Fibroblast of mammary gland (primary cell): ENCODE data around the gene DAZL.

Source experiments
- DNase-seq: peaks from one replicate; pipeline ENCODE4 v3.0.0-alpha.2; 2010; ENCODE audit warnings: low read depth
- H3K4me3 ChIP-seq: 2 replicates; pipeline ENCODE4 v1.5.1; 2011; ENCODE audit warnings: low read depth, mild to moderate bottlenecking, low read length, moderate library complexity; ENCODE audit not compliant: control insufficient read depth
- TF ChIP-seq, protein P1 (sequence below): conservative IDR thresholded peaks from 2 replicates; pipeline ENCODE4 v1.5.1; 2011; ENCODE audit warnings: low read depth, low read length, inconsistent platforms; ENCODE audit not compliant: control insufficient read depth, insufficient read depth

DAZL gene

DNA sequence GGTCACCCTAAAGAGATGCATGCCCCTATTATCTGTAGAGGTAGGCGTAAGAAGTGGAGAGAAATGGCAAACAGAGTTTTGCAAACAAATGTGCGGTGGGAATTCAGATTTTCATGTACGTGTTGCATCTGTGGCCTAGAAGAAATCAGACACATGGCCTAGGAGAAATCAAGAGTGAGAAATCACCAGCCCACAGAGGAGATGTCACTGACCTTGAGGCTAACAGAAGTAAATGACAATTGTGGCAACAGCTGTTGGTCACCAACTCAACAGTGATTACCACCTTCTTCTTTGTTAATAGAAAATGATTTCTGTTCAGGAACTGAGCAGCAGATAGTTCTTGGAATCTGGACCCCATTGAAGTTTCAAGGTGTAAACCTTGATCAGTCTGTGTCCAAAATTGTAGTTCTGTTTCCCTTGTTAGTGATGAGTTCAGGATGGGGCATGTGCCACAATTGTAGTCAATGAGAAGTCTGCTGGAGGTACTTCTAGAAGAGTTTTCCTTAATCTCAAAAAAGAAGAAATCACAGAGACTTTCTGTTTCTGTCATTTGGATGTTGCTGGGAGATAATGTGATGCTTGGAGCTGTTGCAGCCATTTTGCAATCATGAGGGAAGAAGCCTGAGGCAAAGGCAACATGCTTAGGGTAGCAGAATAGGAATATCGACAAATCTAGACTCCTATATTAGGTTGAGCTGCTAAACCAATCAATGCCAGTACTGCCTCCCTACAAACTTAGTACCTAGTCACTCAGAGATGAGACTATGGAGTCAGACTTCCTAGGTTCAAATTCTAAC, 57.5 kb downstream of the DAZL start:
- TF ChIP-seq, protein P1, sequence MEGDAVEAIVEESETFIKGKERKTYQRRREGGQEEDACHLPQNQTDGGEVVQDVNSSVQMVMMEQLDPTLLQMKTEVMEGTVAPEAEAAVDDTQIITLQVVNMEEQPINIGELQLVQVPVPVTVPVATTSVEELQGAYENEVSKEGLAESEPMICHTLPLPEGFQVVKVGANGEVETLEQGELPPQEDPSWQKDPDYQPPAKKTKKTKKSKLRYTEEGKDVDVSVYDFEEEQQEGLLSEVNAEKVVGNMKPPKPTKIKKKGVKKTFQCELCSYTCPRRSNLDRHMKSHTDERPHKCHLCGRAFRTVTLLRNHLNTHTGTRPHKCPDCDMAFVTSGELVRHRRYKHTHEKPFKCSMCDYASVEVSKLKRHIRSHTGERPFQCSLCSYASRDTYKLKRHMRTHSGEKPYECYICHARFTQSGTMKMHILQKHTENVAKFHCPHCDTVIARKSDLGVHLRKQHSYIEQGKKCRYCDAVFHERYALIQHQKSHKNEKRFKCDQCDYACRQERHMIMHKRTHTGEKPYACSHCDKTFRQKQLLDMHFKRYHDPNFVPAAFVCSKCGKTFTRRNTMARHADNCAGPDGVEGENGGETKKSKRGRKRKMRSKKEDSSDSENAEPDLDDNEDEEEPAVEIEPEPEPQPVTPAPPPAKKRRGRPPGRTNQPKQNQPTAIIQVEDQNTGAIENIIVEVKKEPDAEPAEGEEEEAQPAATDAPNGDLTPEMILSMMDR = no peak
- DNase-seq = no peak
- H3K4me3 ChIP-seq = no peak overlapping the region

DNA sequence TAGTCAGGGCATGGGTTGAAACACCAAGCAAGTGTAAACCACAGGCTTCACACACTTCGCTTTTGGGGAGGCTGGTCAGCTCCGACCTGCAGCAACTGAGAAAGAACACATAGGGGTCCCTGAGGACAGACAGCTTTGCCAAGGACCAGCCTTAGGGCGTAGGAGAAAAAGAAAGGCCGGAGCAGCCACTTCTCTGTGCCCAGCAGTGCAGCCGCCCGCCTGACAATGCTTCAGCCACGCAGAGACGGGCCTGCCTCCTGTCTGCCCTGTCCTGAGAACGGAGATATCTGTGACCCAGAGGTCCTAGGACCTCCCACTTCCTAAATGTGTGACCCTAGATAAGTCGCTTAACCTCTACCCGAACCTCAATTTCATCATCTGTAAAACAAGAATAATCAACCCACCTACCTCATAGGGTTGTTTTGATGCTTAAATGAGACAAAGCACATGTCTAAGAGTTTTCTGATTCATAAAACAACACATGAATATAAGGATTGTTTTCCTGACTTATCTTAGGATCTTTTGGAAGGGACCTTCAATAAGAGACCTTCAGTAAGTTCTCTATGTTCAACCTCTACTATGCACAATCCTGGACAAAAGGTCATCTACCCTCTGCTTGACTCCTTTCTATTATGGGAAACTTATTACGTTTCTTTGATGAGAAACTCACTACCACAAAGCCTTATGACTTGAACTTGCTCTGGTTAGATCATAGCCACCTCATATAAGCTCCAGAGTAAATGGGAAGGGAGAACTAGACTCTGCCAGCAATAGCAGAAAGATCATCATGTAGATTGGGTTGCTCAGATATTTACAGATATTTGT, 58.8 kb downstream of the DAZL start:
- TF ChIP-seq, protein P1 = no peak
- DNase-seq = no peak
- no peak overlapping the region for H3K4me3 ChIP-seq

DNA sequence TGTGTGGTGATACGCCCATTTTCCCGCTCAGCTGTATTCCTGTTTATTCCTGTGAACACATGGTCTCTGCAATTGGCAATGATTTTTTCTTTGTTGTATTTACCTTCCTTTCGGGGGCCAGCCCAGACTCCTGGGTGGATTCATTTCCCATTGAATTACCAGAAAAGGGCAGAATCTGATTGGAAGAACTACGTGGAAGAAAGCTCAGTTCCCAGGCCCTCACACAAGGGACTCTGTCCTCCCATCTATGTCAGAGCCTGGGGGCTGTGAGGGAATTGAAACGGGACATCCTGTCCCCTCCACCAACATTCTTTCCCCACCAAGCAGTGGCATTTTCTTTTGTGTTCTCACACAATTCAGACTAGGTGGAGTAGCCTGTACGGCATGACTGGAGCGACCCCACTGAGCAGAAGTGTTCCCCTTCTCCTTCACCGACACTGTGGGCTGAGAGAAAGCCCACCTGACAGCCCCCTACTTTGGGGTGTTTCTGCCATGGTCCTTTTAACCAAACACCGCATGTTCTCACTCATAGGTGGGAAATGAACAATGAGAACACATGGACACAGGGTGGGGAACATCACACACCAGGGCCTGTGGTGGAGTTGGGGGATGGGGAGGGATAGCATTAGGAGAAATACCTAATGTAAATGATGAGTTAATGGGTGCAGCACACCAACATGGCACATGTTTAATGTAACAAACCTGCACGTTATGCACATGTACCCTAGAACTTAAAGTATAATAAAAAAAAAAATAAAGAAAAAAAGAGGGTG, 59.6 kb downstream of the DAZL start:
- no peak for DNase-seq
- TF ChIP-seq, protein P1 = no peak
- H3K4me3 ChIP-seq = no peak overlapping the region

DNA sequence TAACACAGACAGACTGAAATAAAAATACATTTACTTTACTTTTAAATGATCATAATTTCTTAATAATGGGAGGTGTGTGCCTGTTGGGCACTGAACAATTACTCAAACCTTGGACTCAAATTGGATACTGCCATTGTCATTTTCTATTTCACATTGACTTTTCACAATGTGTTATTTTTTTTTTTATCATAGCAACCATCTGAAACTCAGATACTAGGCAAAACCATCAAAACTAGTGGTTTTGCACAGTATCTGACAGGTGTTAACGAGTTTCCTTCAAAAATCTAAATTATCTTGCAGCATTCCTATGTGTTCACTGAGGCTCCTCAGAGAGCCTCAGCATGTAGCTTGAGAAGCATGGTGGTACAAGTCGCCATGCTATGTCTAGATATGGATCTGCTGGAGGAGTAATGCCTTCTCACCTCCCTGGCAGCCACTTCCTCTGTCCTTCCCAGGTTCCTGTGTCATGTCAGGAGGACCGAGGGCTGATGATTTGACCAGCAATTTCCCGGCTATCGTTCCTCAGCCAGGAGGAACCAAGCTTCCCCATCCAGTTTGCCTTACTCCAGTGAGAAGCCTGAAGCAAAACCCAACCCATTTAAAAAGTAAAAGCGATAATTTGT, 61.9 kb downstream of the DAZL start:
- no peak overlapping the region for H3K4me3 ChIP-seq
- TF ChIP-seq, protein P1 = no peak
- DNase-seq = no peak

DNA sequence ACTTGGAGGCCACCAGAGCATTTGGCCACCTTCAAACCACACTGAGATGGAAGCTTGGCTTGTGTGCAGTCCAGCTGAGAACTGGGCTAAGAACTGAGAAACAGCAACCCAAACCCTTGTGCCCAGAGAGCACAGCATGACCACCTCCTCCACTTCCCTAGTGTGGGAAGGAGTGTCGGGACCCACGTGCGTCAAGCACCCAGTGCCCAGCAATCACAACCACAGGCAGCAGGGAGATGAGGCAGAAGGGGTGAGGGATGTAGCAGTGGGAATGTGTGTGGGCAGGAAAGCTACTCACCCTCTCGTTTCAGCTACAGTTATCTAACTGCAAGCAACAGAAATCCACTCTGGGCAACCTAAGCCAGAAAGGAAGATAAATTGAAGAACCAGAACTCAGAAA, 66.7 kb downstream of the DAZL start:
- DNase-seq = no peak
- H3K4me3 ChIP-seq = no peak overlapping the region
- TF ChIP-seq, protein P1 = no peak

DNA sequence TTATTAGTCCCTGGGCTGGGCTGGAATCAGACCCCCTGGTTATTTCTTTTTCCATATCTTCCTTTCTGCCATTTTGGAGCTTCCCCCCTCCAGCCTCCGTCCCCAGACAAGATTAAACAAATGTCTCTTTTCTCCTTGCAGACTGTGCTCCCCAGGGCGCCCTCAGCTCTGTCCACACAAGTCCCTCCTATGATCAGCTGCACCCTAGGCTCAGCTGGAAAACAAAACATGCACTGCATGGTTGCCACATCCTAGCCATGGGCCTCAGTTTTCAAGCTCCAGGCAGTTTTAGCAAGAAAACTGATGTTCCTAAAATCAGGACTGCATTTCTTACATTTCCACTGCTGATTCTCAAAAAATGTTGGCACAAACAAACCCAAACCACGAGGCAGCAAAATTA, 68.2 kb downstream of the DAZL start:
- no peak overlapping the region for H3K4me3 ChIP-seq
- DNase-seq = no peak
- TF ChIP-seq, protein P1 = no peak
